SW480 (cell line): ENCODE data around the gene CCDC68.
A peak's percentile ranks its signal among the peaks of the same experiment; 100 is the strongest.

Experiments
- DNase-seq: peaks from one replicate; pipeline ENCODE4 v3.0.0-alpha.2; 2016; ENCODE audit warnings: low spot score

The CCDC68 gene

DNA sequence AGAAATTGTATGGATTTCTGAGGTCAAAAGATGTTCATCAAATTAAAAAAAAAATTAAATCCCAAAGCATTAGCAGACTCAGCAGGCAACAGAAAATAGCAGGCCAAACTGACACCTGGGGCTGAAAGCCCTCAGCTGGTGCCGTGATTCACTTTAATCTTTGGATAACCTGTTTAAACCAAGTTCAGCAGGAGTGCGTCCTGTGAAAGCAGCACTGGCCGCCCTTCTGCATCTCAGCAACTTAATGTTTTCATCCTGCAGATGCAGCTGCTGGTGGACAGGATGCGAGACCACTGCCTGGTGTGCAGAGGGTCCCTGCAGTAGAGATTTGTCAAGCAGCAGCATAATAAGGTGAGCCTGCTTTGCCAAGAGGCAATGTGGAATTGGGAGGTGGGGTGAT lies 41.2 kb downstream of the CCDC68 start:
- DNase-seq: no peak

DNA sequence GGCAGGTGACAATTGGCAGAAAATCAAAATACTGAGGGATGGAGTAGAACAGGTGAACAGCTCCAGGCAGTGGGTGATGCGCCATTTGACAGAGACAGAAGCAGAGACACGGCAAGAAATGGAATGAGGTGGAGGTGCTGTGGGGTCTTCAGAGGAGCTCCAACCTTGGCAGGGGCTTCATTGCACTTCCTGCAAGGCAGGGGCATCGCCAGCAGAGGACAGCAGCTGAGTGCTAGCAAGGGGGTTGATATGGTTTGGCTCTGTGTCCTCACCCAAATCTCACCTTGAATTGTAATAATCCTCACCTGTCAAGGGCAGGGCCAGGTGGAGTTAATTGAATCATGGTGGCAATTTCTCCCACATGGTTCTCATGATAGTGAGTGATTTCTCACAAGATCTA lies 42.8 kb downstream of the CCDC68 start:
- DNase-seq: no peak

DNA sequence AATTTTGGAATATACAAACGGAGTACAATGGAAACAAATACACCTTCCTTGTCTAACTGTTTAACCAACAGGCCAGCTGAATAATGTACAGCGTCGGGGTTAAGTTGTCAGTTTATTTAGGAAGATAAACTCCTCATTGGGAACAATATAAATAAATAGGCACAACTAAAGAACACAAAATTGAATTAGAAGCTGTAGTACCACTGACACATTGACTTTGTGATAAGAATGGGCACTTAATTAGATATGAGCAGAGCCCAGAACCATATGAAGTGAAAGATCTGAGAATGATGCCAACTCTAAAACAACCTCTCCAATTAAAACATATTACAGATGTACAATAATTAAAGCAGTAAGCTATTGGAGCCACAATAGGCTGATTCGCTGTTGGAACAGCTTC lies 44.4 kb downstream of the CCDC68 start:
- DNase-seq: no peak

DNA sequence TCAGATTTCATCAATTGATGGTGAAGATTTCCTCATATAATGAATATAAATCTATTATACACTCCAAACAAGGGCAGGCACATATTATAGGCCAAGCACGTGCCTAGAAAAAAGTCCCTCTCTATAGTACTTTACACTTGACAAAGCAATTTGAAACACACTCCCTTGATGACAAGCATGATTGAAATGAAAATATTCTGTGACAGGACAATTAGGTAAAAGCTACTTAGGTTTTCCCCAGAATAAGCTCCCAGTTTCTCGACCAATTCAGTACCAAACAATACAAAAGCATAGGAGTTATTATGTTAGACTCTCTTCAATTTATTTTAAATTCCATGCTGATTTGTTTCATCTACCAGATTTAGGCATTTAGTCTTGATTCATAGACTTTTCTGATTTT lies 47.7 kb downstream of the CCDC68 start:
- no peak for DNase-seq

DNA sequence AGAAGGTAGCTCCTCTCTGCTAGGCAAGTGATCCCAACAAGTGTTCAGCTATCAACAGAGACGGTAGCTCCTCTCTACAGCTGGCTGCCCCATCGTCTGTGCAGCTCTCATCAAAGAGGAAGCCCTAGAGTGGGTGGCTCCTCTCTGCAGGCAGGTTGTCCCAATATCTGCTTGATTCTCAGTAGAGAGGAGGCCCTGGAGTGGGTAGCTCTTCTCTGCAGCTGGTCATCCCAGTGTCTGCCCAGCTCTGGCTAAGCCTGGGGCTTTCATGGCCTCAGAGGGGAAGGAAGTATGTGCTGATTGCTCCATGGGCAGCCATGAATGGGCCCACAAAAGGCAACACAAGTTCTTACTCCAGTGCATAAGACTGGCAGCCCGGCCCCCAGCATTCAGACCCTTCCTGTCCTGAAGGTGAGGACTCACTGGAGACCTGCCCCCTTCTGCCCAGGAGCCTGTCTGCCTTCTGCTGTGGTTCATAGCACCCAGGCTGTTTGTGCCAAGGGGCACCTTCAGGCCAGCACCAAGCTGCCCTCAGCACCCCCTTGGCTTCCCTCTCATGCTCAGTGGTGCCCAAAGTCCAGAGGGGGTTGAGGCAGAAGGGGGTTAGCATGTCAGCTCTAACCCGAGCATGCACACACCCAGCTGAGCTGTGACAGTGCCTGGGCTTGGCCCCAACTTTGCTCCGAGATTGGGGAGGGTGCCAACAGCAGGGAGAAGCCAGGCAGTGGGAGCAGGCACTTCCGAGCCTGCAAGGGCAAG lies 48.9 kb downstream of the CCDC68 start:
- DNase-seq: no peak

DNA sequence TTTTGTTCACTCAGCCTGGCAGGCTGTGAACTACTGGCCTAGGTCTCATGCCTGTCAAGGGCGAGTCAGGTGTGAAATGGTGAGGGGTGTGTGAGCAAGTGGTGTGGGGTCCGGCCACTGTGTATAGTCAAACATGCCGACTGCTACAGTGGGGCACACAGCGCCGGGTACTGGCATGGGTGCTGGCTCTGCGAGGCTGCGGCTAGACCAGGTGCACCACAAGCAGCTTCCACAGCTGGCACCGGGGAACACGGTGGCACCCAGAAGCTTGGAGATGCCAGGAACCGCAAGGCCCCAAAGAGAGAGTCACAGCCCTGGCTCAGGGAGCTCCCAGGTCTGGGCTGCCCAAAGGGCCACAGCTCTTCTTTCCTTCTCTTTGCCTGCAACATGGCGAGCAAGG lies 49.7 kb downstream of the CCDC68 start:
- no peak for DNase-seq

- no peak for DNase-seq
These were observed 52.7 kb downstream of the CCDC68 start for GRCh38 chr18:54906331-54907185.

DNA sequence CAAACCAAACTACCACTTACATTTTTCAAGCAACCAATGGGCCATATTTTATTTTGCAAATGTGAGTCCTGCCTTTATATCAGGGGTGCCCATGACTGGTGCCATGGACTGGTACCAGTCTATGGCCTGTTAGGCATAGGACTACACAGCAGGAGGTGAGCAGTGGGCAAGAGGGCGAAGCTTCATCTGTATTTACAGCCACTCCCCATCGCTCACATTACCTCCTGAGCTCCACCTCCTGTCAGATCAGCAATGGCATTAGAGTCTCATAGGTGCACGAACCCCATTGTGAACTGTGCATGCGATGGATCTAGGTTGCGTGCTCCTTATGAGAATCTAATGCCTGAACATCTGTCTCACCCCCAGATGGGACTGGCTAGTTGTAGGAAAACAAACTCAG lies 53.6 kb downstream of the CCDC68 start:
- DNase-seq: no peak

GRCh38 chr18:54904581-54904980 lies 54.7 kb downstream of the CCDC68 start:
- DNase-seq: no peak

GRCh38 chr18:54900290-54900689 lies 59.0 kb downstream of the CCDC68 start:
- no peak for DNase-seq

- DNase-seq: no peak
These were observed 59.8 kb downstream of the CCDC68 start for GRCh38 chr18:54899500-54899899.

GRCh38 chr18:54888933-54889332 lies 70.3 kb downstream of the CCDC68 start:
- DNase-seq: no peak

- no peak for DNase-seq
These were observed 70.9 kb downstream of the CCDC68 start for GRCh38 chr18:54888378-54888777.

DNA sequence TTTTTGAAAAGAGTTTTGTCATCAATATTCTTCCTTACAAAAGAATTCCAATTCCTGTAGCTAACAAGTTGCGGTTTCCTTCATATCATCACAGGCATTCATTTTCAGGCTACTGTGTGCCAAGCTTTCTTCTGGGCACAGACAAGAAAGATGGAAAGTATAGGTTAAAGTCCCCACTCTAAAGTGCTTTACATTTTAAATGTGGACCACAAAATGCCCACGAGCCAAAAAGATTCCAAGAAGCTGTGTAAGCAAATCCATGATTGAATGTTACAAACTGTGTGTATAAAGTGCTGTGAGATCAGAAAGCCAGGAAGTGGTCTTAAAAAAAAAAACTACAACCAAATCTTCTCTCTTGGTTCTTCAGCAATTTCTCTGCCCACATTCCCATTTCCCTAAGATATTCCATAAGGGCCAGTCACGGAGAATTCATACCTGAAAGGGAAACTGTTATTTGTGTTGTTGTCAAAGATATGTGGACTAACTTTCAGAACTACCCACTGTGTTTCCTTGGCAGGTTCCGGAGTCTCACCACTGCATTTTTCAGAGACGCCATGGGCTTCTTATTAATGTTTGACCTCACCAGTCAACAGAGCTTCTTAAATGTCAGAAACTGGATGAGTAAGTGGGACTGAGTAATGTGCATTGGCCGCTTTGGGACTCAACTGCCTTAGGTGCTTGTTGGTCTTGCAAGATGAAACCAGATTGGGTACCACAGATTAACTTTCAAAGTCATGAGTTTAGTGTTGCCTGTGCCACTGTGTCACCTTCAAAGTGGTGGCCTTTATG lies 75.3 kb downstream of the CCDC68 start:
- no peak for DNase-seq

DNA sequence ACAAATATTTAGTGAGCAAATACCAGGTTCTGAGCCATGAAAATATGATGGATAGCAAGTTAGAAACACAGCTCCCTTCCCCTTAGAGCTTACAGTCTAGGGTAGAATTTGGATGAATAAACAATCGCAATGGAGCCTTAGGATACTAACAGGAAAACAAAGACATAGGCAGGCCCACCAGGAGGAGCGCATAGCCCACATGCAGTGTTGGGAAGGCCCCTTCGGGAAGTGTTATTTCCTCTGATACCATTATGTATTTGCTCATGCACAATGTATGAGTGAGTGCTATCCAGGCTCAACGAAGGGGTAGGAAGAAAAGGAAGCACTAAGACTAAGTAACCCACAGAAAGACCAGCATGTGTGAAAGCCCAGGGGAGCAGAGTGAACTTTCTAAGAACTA lies 76.9 kb downstream of the CCDC68 start:
- no peak for DNase-seq

GRCh38 chr18:54881229-54881768 lies 78.0 kb downstream of the CCDC68 start:
- no peak for DNase-seq

DNA sequence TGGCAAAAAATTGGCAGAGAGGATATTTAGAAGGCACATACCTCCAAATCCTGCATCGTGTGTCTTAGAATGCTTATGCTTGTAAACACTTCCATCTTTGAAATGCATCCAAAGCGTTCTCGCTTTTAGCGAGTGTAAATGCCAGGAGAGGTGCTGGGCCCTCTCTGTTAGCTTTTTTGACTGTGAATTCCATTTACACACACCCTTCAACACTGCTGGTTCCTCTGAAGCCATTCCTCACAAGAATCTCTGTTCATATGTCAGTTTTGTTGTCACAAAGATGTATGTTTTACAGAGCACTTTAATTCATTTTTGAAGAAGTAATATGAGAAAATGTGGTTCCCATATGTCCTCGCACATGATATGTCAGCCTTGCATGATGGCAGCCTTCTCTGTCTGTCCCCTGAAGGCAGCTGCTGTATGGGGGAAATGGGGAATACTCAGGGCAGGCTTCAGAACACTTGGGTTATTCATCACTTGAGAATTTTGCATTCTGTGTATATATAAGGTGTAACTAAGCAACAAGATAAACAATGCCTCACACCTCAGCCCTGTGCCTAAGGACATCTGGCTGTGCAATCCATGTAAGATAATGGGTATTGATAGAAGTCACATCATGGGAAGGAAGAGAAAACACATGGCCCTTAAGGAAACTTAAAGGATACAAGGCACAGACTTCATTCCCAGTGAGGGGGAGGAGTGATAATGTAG lies 78.7 kb downstream of the CCDC68 start:
- DNase-seq: peak; percentile 3

GRCh38 chr18:54879691-54880090 lies 79.6 kb downstream of the CCDC68 start:
- no peak for DNase-seq

DNA sequence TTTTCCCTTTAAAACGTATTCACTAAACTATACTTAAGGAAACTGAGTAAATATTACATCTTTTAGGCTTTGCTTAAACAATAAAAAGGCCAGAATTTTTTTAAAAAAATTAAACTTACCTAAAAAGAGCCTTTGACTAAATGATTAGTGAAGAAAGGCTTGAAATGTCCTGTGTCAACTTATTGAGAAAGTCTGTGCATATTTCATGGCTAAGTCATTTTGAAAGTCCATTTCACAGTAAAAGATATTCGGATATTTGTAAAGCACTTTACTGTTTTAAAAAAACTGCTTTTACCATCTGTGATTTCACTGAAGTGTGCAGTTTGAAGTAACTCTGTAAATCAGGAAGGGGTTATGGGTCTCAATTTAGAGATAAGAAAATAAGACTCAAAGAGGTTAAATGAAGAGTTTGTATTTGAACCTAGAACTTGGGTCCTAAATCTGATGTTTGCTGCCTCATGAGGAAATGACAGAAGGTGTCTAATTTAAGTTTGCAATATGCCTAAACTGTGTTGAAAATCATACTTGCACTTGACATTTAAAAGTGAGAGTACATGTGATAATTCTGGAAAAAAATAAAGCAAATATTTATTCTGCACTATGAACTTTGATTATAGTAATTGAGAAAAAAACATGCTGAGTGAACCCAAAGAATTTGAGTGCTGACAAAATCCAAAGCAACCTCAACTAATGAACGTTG lies 80.5 kb downstream of the CCDC68 start:
- DNase-seq: no peak

GRCh38 chr18:54878159-54878622 lies 81.1 kb downstream of the CCDC68 start:
- no peak for DNase-seq

DNA sequence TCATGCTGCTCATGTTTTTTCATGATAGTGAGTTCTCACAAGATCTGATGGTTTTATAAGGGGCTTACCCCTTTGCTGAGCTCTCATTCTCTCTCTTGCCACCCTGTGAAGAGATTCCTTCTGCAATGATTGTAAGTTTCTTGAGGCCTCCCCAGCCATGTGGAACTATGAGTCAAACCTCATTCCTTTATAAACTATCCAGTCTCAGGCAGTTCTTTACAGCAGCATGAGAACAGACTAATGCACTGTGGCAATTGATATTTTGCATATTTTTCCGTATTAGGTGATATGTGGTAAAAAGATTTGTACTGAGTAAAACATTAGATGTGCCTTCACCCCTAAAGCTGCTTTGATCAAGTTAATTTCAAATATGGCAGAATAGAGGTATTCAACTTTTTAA lies 82.2 kb downstream of the CCDC68 start:
- no peak for DNase-seq
